ENCODE data around the gene SLIRP. TPM values are rescaled to one million over a fixed set of nuclear protein-coding genes. Genes with fewer than 3 reads are reported as not detected.

SLIRP gene
- total and polyA plus RNA-seq, 2 experiments from 2014 or later: 147 to 417 TPM

DNA sequence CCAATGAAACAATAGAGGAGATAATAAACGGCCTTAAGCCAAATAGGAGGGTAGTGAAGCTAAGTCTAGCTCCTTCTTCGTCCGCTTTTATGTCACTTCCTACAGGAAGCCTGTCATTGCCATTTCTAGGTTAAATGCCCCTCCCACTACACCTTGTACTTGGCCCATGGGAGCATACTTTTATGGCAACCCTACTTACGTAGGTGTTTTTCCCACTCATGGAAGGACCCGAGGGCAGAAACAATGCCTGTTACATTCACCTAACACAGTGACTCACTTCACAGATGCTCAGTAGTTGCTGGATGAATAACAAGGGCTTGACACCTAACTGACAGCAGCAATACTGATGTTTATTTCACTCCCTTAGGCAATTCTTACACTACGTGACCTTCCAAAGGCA is 44.6 kb upstream of the SLIRP start:
- H4K20me1 ChIP-seq (ENCODE audit: insufficient read depth): no peaks in the 10 kb centered on the region
- no peaks in the 10 kb centered on the region for H3K79me2 ChIP-seq (ENCODE audit: insufficient read depth)
- no peak overlapping the region for H3K9ac ChIP-seq
- TF ChIP-seq EZH2 (IDR thresholded peaks at IDR 0.05; ENCODE audit: insufficient read depth, poor library complexity, severe bottlenecking) (no peak), EZH2phosphoT487 (IDR thresholded peaks at IDR 0.05; ENCODE audit: insufficient read depth, low read depth) (no peak)
- H3K36me3 ChIP-seq (ENCODE audit: low read depth): no peaks in the 10 kb centered on the region
- H3K4me3 ChIP-seq: no peak overlapping the region
- H3K27me3 ChIP-seq (replicated peaks; ENCODE audit: insufficient read depth): no peaks in the 10 kb centered on the region
- peak; percentile 8 for DNase-seq
- WGBS, 2 experiments (ENCODE audit: low coverage in 1 of 2, low lambda C conversion rate in 2 of 2, missing lambda C conversion rate in 2 of 2): 91 to 92% methylated on average over 6 of the region's 6 CpGs
- H3K4me2 ChIP-seq (ENCODE audit: unreplicated experiment): no peak overlapping the region
- no peak overlapping the region for H2AFZ ChIP-seq
- no peaks in the 10 kb centered on the region for H3K9me2 ChIP-seq (ENCODE audit: insufficient read depth)
- H3K9me3 ChIP-seq (ENCODE audit: low read depth): no peaks in the 10 kb centered on the region
- in situ Hi-C loops (cut with MboI): no loop called here
- no peaks in the 10 kb centered on the region for H3F3A ChIP-seq (ENCODE audit: insufficient read depth)
- H3K27ac ChIP-seq: no peak overlapping the region
- no peaks in the 10 kb centered on the region for H3K4me1 ChIP-seq (ENCODE audit: insufficient read depth)

DNA sequence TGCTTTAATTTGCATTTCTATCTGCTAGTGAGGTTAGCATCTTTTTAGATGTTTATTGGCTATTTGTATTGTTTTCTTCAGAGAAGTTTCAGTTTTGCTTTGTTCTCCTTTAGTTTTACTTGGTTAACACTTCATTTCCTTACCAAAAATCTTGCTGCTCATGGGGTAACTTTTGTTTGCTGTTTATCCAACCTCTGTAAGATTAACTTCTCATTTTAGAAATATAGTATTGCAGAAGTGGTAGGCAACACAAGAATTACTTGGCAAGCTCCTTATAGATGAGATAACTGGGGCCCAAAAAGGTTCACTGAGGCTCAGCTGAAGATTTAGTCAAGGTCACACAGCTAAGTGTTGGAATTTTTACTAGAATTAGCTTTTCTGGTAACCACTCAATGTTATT is 40.6 kb upstream of the SLIRP start:
- H3K4me1 ChIP-seq (ENCODE audit: insufficient read depth): no peaks in the 10 kb centered on the region
- H3K9me2 ChIP-seq (ENCODE audit: insufficient read depth): no peaks in the 10 kb centered on the region
- no peaks in the 10 kb centered on the region for H3F3A ChIP-seq (ENCODE audit: insufficient read depth)
- H3K36me3 ChIP-seq (ENCODE audit: low read depth): no peaks in the 10 kb centered on the region
- no peaks in the 10 kb centered on the region for H3K9me3 ChIP-seq (ENCODE audit: low read depth)
- no peak overlapping the region for H3K4me2 ChIP-seq (ENCODE audit: unreplicated experiment)
- no peak overlapping the region for H3K27ac ChIP-seq
- H3K27me3 ChIP-seq (replicated peaks; ENCODE audit: insufficient read depth): no peaks in the 10 kb centered on the region
- DNase-seq: no peak
- no peaks in the 10 kb centered on the region for H3K79me2 ChIP-seq (ENCODE audit: insufficient read depth)
- no peak overlapping the region for H3K4me3 ChIP-seq
- no peak overlapping the region for H2AFZ ChIP-seq
- no peaks in the 10 kb centered on the region for H4K20me1 ChIP-seq (ENCODE audit: insufficient read depth)
- TF ChIP-seq EZH2 (IDR thresholded peaks at IDR 0.05; ENCODE audit: insufficient read depth, poor library complexity, severe bottlenecking): no peak
- TF ChIP-seq EZH2phosphoT487 (IDR thresholded peaks at IDR 0.05; ENCODE audit: insufficient read depth, low read depth): no peak
- in situ Hi-C loops (cut with MboI): no loop called here
- H3K9ac ChIP-seq: no peak overlapping the region

DNA sequence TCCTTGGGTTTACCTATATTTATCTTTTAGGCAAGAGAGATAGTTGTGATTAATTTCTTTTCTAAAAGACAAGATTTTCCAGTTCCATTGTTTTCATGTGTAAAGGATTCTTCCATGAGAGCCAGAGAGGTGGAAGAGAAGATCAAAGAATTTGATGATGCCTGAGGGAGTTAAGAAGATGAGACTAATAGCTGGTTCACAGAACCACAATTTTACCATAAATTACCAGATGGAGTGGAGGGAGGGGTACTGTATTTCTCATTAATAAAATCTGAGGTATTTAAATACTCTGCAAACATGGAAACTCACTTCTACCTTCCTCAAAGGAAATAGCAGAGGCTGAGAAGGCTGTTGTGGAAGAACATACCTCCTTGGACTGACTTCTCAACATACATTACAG is 34.7 kb upstream of the SLIRP start:
- Histone ChIP-seq H2AFZ (no peak overlapping the region), H3K9me3 (ENCODE audit: low read depth) (no peaks in the 10 kb centered on the region), H3F3A (ENCODE audit: insufficient read depth) (no peaks in the 10 kb centered on the region), H3K4me1 (ENCODE audit: insufficient read depth) (no peaks in the 10 kb centered on the region), H3K27ac (no peak overlapping the region), H3K9me2 (ENCODE audit: insufficient read depth) (no peaks in the 10 kb centered on the region), H3K79me2 (ENCODE audit: insufficient read depth) (no peaks in the 10 kb centered on the region), H3K27me3 (replicated peaks; ENCODE audit: insufficient read depth) (no peaks in the 10 kb centered on the region), H4K20me1 (ENCODE audit: insufficient read depth) (no peaks in the 10 kb centered on the region), H3K4me2 (ENCODE audit: unreplicated experiment) (no peak overlapping the region), H3K9ac (no peak overlapping the region), H3K4me3 (no peak overlapping the region), H3K36me3 (ENCODE audit: low read depth) (peaks cover 25% of the 10 kb centered on the region)
- DNase-seq: no peak
- no peak for TF ChIP-seq EZH2phosphoT487 (IDR thresholded peaks at IDR 0.05; ENCODE audit: insufficient read depth, low read depth)
- TF ChIP-seq EZH2 (IDR thresholded peaks at IDR 0.05; ENCODE audit: insufficient read depth, poor library complexity, severe bottlenecking): no peak
- in situ Hi-C loops (cut with MboI): no loop called here

DNA sequence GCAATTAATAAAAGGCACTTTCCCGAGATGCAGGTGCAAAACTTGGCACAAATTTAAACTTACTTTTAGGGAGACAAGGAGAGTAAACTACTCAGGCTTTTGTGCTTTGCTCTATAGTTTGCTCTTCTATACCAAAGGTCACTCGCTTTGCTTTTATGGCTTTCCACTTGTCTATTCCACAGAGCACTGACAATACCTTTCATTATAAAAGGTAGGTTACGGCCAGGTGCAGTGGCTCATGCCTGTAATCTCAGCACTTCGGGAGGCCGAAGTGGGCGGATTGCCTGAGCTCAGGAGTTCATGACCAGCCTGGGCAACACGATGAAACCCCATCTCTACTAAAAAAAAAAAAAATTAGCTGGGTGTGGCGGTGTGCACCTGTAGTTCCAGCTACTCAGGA is 33.0 kb upstream of the SLIRP start:
- Histone ChIP-seq H3K9me2 (ENCODE audit: insufficient read depth) (no peaks in the 10 kb centered on the region), H4K20me1 (ENCODE audit: insufficient read depth) (no peaks in the 10 kb centered on the region), H3K79me2 (ENCODE audit: insufficient read depth) (no peaks in the 10 kb centered on the region), H3K36me3 (ENCODE audit: low read depth) (peaks cover 25% of the 10 kb centered on the region), H2AFZ (no peak overlapping the region), H3K27me3 (replicated peaks; ENCODE audit: insufficient read depth) (no peaks in the 10 kb centered on the region), H3K4me1 (ENCODE audit: insufficient read depth) (no peaks in the 10 kb centered on the region), H3K9me3 (ENCODE audit: low read depth) (no peaks in the 10 kb centered on the region), H3K4me3 (no peak overlapping the region), H3K4me2 (ENCODE audit: unreplicated experiment) (no peak overlapping the region), H3K27ac (no peak overlapping the region), H3F3A (ENCODE audit: insufficient read depth) (no peaks in the 10 kb centered on the region), H3K9ac (no peak overlapping the region)
- WGBS, 2 experiments (ENCODE audit: low coverage in 1 of 2, low lambda C conversion rate in 2 of 2, missing lambda C conversion rate in 2 of 2): 97% methylated on average over 8 of the region's 8 CpGs
- TF ChIP-seq EZH2 (IDR thresholded peaks at IDR 0.05; ENCODE audit: insufficient read depth, poor library complexity, severe bottlenecking) (no peak), EZH2phosphoT487 (IDR thresholded peaks at IDR 0.05; ENCODE audit: insufficient read depth, low read depth) (no peak)
- in situ Hi-C loops (cut with MboI): no loop called here
- no peak for DNase-seq

All from GM23248 (cell line).